ENCODE measurements around the gene KCNJ9. TPM values are rescaled to one million over a fixed set of nuclear protein-coding genes. Genes with fewer than 3 reads are reported as not detected.

KCNJ9 gene
- total RNA-seq, 1 donor from 2014 or later: under 0.01 TPM

DNA sequence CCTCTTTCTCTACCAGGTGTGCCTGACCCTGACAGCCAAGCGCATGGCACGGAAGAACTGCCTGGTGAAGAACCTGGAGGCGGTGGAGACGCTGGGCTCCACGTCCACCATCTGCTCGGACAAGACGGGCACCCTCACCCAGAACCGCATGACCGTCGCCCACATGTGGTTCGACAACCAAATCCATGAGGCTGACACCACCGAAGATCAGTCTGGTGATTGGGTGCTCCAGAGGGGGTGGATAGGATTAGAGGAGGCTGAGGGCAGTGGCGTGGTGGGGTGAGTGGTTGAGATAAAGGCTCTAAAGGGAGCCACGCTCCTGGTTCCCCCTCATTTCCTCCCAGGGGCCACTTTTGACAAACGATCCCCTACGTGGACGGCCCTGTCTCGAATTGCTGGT is 47.3 kb downstream of the KCNJ9 start:
- no peak for TF ChIP-seq CTCF (IDR thresholded peaks at IDR 0.05; ENCODE audit: insufficient read depth, low read length, severe bottlenecking)
- FAIRE-seq (no peak), DNase-seq (ENCODE audit: low read depth) (no peak)
- H3K27me3 ChIP-seq (ENCODE audit: control insufficient read depth, insufficient read depth, low read length): peaks cover 2% of the 10 kb centered on the region
- no peaks in the 10 kb centered on the region for H3K36me3 ChIP-seq (ENCODE audit: control insufficient read depth, insufficient read depth, low read length)
- no peak overlapping the region for H3K4me3 ChIP-seq (ENCODE audit: low read depth, low read length)

DNA sequence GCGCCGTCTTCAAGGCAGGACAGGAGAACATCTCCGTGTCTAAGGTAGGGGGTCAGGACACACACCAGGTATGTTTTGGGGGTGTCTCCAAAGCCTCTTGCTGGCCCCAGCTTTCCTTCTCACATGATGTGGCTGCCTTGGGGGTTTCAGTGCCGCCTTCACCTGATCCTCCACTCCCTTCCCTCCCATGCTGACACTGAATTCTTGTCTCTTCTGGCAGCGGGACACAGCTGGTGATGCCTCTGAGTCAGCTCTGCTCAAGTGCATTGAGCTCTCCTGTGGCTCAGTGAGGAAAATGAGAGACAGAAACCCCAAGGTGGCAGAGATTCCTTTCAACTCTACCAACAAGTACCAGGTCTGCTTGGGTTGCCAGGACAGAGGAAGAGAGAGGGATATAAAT is 47.7 kb downstream of the KCNJ9 start:
- no peaks in the 10 kb centered on the region for H3K36me3 ChIP-seq (ENCODE audit: control insufficient read depth, insufficient read depth, low read length)
- no peak overlapping the region for H3K4me3 ChIP-seq (ENCODE audit: low read depth, low read length)
- DNase-seq (ENCODE audit: low read depth) (no peak), FAIRE-seq (peak; percentile 7)
- no peak for TF ChIP-seq CTCF (IDR thresholded peaks at IDR 0.05; ENCODE audit: insufficient read depth, low read length, severe bottlenecking)
- peaks cover 2% of the 10 kb centered on the region for H3K27me3 ChIP-seq (ENCODE audit: control insufficient read depth, insufficient read depth, low read length)

DNA sequence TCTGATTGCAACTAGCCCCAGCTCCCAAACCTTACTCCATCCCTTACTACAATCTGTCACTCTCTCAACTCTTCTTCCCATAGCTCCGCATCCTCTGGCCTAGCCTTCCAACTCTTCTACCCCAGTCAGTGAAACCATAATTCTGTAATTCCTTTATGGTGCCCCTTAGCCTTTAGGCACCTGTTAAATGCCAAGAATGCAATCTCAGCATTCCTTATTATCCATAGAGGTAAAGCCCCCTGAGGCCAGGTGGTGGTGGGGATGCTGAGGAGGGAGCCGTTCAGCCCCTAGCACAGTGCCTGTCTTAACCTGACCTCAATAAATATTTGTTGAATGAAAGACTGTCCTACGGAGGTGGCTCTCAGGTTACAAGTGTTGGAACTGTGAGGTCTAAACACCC is 48.2 kb downstream of the KCNJ9 start:
- TF ChIP-seq CTCF (IDR thresholded peaks at IDR 0.05; ENCODE audit: insufficient read depth, low read length, severe bottlenecking): no peak
- FAIRE-seq: no peak
- DNase-seq (ENCODE audit: low read depth): no peak
- no peaks in the 10 kb centered on the region for H3K36me3 ChIP-seq (ENCODE audit: control insufficient read depth, insufficient read depth, low read length)
- H3K27me3 ChIP-seq (ENCODE audit: control insufficient read depth, insufficient read depth, low read length): peaks cover 2% of the 10 kb centered on the region
- no peak overlapping the region for H3K4me3 ChIP-seq (ENCODE audit: low read depth, low read length)

DNA sequence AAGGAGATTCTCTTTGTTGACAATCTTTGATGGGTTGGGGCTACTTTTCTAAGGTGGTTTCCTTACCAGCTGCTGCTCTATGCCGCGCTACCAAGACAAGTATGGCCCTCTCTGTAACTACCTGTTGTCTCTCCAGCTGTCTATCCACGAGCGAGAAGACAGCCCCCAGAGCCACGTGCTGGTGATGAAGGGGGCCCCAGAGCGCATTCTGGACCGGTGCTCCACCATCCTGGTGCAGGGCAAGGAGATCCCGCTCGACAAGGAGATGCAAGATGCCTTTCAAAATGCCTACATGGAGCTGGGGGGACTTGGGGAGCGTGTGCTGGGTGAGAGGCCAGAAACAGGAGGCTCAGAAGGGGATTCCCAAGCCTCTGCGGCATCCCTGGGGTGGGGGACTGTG is 48.6 kb downstream of the KCNJ9 start:
- DNase-seq (ENCODE audit: low read depth) (no peak), FAIRE-seq (peak; percentile 23)
- Histone ChIP-seq H3K27me3 (ENCODE audit: control insufficient read depth, insufficient read depth, low read length) (peaks cover 2% of the 10 kb centered on the region), H3K4me3 (ENCODE audit: low read depth, low read length) (no peak overlapping the region), H3K36me3 (ENCODE audit: control insufficient read depth, insufficient read depth, low read length) (no peaks in the 10 kb centered on the region)
- no peak for TF ChIP-seq CTCF (IDR thresholded peaks at IDR 0.05; ENCODE audit: insufficient read depth, low read length, severe bottlenecking)

- FAIRE-seq (no peak), DNase-seq (ENCODE audit: low read depth) (no peak)
- TF ChIP-seq CTCF (IDR thresholded peaks at IDR 0.05; ENCODE audit: insufficient read depth, low read length, severe bottlenecking): no peak
- Histone ChIP-seq H3K4me3 (ENCODE audit: low read depth, low read length) (no peak overlapping the region), H3K27me3 (ENCODE audit: control insufficient read depth, insufficient read depth, low read length) (peaks cover 2% of the 10 kb centered on the region), H3K36me3 (ENCODE audit: control insufficient read depth, insufficient read depth, low read length) (no peaks in the 10 kb centered on the region)
These were observed 49.1 kb downstream of the KCNJ9 start for GRCh38 chr1:160130486-160130885.

DNA sequence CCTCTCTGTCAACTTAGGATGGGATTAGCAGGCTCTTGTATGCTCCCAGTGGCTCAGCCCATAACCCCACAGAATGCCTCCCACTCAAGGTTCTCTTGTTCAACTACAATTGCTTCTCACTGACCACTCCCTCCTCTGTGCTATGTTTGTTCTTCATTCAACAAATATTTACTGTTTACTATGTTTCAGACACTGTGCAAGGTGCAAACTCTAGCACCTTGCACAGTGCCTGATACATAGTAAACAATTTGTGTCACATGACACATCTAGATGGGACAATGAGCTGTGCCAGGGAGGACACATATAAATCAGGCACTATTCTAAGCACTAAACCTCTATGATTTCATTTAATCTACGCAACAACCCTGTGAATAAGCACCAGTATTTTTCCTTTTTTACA is 49.6 kb downstream of the KCNJ9 start:
- Histone ChIP-seq H3K27me3 (ENCODE audit: control insufficient read depth, insufficient read depth, low read length) (peaks cover 2% of the 10 kb centered on the region), H3K36me3 (ENCODE audit: control insufficient read depth, insufficient read depth, low read length) (no peaks in the 10 kb centered on the region), H3K4me3 (ENCODE audit: low read depth, low read length) (no peak overlapping the region)
- no peak for FAIRE-seq
- no peak for TF ChIP-seq CTCF (IDR thresholded peaks at IDR 0.05; ENCODE audit: insufficient read depth, low read length, severe bottlenecking)
- no peak for DNase-seq (ENCODE audit: low read depth)

Data from bronchial epithelial cell (primary cell).